ENCODE results near the gene SLIT1.

SLIT1 gene

GRCh38 chr10:97079448-97079847, 106.3 kb downstream of the SLIT1 start:
- no peak for TF ChIP-seq FOXP2 (optimal IDR thresholded peaks at IDR 0.05; ENCODE audit: borderline replicate concordance, extremely low read depth, extremely low read length, insufficient read depth)
- TF ChIP-seq TAF1 (IDR thresholded peaks at IDR 0.05; ENCODE audit: borderline replicate concordance, insufficient read depth, low read length) = no peak
- no peak for TF ChIP-seq POLR2AphosphoS5 (IDR thresholded peaks at IDR 0.05; ENCODE audit: low read depth, low read length)
- TF ChIP-seq REST (IDR thresholded peaks at IDR 0.05; ENCODE audit: insufficient read depth in 1 of 2, low read depth in 2 of 2, low read length in 2 of 2) = no peak
- no peak for TF ChIP-seq SIN3A (IDR thresholded peaks at IDR 0.05; ENCODE audit: borderline replicate concordance, insufficient read depth, low read length)

DNA sequence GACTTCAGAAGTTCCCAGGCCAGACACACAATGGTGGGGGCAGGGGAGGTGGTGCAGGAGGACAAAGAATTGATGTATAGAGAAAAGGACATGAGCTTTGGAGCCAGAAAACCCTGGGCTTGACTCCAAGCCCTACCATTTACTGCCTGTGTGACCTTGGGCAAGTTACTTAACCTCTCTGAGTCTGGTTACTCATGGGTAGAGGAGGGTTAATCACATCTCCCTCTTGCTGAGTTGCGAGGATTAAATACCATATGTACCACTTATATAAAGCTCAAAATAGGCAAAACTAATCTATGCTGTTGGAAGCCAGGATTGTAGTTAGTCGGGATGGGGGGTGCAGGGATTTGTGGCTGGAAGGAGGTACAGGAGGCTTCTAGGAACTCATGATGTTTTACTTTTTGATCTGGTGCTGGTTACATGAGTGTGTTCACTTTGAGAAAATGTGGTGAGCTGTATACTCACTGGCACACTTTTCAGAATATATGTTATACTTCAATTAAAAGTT, 106.8 kb downstream of the SLIT1 start:
- TF ChIP-seq SIN3A (IDR thresholded peaks at IDR 0.05; ENCODE audit: borderline replicate concordance, insufficient read depth, low read length) = no peak
- TF ChIP-seq REST (IDR thresholded peaks at IDR 0.05; ENCODE audit: insufficient read depth in 1 of 2, low read depth in 2 of 2, low read length in 2 of 2) = no peak

- TF ChIP-seq FOXP2 (optimal IDR thresholded peaks at IDR 0.05; ENCODE audit: borderline replicate concordance, extremely low read depth, extremely low read length, insufficient read depth) (no peak), POLR2AphosphoS5 (IDR thresholded peaks at IDR 0.05; ENCODE audit: low read depth, low read length) (no peak), TAF1 (IDR thresholded peaks at IDR 0.05; ENCODE audit: borderline replicate concordance, insufficient read depth, low read length) (no peak), SIN3A (IDR thresholded peaks at IDR 0.05; ENCODE audit: borderline replicate concordance, insufficient read depth, low read length) (no peak), REST (IDR thresholded peaks at IDR 0.05; ENCODE audit: insufficient read depth in 1 of 2, low read depth in 2 of 2, low read length in 2 of 2) (no peak)
Observed at GRCh38 chr10:97078261-97078937, 107.4 kb downstream of the SLIT1 start.

DNA sequence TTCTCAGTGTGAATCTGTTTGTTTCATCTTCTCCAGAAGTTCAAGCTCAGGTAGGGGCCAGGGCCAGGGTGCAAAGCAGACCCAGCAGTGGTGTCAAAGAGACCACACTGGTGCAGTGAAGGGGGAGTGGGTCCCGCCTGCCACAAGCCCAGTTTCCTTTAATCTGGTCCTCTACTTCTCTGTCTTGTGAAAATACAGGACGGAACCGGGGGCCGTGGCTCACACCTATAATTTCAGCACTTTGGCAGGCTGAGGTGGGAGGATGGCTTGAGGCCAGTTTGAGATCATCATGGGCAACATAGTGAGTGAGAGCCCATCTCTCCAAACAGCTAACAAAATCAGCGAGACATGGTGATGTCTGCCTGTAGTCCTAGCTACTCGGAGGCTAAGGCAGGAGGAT, 109.0 kb downstream of the SLIT1 start:
- TF ChIP-seq TAF1 (IDR thresholded peaks at IDR 0.05; ENCODE audit: borderline replicate concordance, insufficient read depth, low read length) (no peak), REST (IDR thresholded peaks at IDR 0.05; ENCODE audit: insufficient read depth in 1 of 2, low read depth in 2 of 2, low read length in 2 of 2) (no peak), SIN3A (IDR thresholded peaks at IDR 0.05; ENCODE audit: borderline replicate concordance, insufficient read depth, low read length) (no peak), POLR2AphosphoS5 (IDR thresholded peaks at IDR 0.05; ENCODE audit: low read depth, low read length) (no peak), FOXP2 (optimal IDR thresholded peaks at IDR 0.05; ENCODE audit: borderline replicate concordance, extremely low read depth, extremely low read length, insufficient read depth) (no peak)
